GM10248 (cell line): Measurements from ENCODE around the gene SHISA2.
A peak's percentile ranks its signal among the peaks of the same experiment; 100 is the strongest.

Experiments
- CTCF ChIA-PET: fragments of 300-600 bp; sonication (Branson Sonifier 250); formaldehyde crosslinking; extraction: SDS; loops from one replicate; lab custom pipeline; 2021; ENCODE audit warnings: antibody characterized with exemption; lab: Yijun Ruan, JAX
- POLR2A ChIA-PET: fragments of 350-650 bp; sonication (Branson Sonifier 250); formaldehyde crosslinking; extraction: SDS; loops from one replicate; lab custom pipeline; 2020; ENCODE audit warnings: antibody characterized with exemption; lab: Yijun Ruan, JAX
- DNase-seq: peaks from one replicate; pipeline ENCODE4 v3.0.0; 2012; ENCODE audit errors: extremely low spot score
- CTCF ChIP-seq: IDR thresholded peaks from 2 replicates; pipeline ENCODE4 v1.5.1; 2012; ENCODE audit warnings: mild to moderate bottlenecking, low read depth; ENCODE audit errors: extremely low read depth, missing control alignments, control extremely low read depth

The SHISA2 gene

GRCh38 chr13:26017196-26017921, 34.5 kb downstream of the SHISA2 start:
- CTCF ChIA-PET, result interaction anchor here (1.3 kb wide), 1 partner anchor 12 kb away, joined by 5 read pairs; no protein-coding TSS in a partner anchor
- no peak for TF ChIP-seq CTCF
- POLR2A ChIA-PET, result no interaction called here
- peak; percentile 4 for DNase-seq

DNA sequence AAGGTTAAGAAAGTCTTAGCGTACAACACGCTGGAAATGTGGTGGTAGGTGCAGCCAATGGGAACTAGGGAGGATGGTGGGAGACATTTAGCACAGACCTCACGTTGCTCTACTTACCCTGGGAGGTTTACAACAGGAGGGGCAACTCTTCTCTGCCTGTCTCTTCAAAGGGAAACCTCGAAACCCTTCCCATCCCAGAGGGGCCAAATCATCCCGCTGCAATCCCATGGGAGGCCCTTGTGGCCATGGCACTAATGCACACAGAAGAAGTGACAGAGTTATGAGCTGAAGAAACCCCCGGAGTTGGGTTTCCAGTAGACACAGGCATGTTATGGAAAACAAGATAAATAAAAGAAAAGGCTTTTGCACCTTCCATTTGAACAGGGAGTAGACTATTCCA, 35.6 kb downstream of the SHISA2 start:
- no peak for TF ChIP-seq CTCF
- DNase-seq, result no peak
- CTCF ChIA-PET, result no interaction called here
- POLR2A ChIA-PET, result no interaction called here

DNA sequence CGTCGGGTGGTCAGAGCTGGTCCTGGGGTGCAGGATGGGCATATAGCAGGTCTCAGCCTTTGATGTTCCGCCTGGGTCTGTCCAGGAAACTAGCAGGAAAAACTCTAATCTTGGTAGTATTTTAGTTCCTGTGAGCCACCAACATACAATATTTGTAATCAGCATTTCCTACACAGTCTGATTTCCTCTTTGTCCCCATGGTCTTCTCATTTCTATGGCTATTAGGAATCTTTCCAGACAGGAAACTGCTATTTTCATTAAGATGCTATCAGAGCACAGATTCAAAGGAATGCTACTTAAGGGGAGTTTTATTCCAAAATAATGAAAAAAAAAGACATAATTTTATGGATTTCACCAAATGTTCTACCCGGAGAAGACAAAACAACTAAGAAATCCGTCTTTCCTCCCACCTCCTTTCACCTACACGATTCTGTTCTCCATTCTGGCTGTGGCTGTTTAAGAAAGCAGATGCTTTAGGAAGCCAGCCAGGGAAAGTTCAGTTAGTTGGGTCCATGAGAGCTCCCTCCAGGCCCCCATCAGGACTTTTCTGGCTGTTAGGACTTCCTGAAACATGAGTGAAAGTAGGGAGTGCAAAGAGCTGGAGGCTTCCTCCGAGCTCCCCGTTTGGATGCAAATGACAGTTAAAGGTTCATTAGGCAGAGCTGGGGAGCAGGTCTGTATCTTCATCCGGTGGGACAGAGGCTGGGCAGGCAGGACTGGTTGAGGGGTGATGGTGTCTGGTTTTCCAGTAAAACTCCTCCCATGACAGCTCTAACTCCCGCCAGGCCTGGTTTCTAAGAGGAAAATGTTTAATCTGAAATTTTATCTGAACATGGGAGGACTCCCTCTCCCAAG, 36.3 kb downstream of the SHISA2 start:
- ChIA-PET CTCF (no interaction called here), POLR2A (no interaction called here)
- TF ChIP-seq CTCF, result no peak

DNA sequence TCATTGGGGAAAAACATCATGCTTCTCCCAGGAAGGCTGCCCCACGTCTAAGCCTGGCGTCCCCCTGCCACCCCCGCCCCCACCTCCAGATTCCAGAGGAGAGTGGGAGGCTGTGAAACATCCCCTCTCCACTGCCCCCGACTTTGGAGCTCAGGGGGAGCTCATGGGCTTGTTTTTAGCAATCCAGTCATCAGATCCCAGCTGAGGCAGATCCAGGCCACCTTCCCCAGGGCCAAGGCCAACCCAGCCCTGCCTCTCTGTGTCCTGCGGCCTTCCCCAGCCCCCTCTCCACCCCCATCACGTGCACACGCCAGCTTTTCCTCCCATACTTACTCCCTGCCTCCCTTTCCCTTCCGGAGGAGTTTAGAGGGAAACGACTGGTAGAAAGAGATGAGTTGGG, 38.8 kb downstream of the SHISA2 start:
- TF ChIP-seq CTCF, result no peak
- ChIA-PET CTCF (no interaction called here), POLR2A (no interaction called here)
- DNase-seq, result peak; percentile 3

More for the DNA sequence above, 36.3 kb downstream of the SHISA2 start:
- no peak for DNase-seq

GRCh38 chr13:26011996-26012821, 39.6 kb downstream of the SHISA2 start:
- peak; percentile 14 for DNase-seq
- ChIA-PET POLR2A (no interaction called here), CTCF (no interaction called here)
- TF ChIP-seq CTCF, result no peak

DNA sequence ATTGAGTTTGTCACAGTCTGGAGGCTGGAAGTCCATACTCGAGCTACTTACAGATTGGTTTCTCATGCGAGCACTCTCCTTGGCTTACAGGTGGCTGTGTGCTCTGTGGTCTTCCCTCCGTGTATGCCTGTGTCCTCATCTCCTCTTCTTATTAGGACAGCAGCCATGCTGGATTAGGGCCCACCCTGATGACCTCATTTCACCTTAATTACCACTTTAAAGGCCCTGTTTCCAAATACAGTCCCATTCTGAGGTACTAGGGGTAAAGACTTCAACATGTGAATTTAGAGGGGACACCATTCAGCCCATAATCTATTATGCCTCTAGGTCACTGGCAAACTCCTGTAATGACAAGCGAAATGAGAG, 40.6 kb downstream of the SHISA2 start:
- no peak for DNase-seq
- ChIA-PET CTCF (no interaction called here), POLR2A (no interaction called here)
- no peak for TF ChIP-seq CTCF
